ENCODE measurements around the gene FOXRED1.
"Not testable (repeated sequence)": the region's sequence is repeated elsewhere in the genome, so short reads cannot be mapped to it uniquely, and the experiment has no call there.

Gene FOXRED1

DNA sequence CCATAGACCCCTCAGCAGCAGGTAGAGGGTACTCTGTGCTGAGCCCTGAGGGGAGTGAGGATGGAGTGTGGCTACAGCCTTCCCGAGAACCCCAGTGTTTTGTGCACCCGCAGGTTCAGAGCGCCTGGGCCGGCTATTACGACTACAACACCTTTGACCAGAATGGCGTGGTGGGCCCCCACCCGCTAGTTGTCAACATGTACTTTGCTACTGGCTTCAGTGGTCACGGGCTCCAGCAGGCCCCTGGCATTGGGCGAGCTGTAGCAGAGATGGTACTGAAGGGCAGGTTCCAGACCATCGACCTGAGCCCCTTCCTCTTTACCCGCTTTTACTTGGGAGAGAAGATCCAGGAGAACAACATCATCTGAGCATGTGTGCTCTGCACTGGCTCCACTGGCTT, 8.4 kb downstream of the FOXRED1 start:
- DNase-seq (ENCODE audit: low read depth, low spot score): no peak

DNA sequence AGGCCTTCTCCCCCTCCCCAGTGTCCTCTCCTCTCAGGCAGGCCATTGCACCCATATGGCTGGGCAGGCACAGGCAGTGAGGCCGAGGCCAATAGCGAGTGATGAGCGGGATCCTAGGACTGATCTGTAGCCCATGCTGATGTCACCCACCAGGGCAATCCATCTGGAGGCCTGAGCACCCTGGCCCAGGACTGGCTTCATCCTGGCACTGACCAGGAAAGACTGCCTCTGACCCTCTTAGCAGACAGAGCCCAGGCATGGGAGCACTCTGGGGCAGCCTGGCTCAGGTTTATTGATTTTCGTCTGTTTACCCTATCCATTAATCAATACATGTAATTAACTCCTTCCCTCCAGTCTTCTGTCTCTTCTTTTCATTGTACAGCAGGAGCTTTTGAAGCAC, 8.8 kb downstream of the FOXRED1 start:
- DNase-seq (ENCODE audit: low read depth, low spot score): no peak

DNA sequence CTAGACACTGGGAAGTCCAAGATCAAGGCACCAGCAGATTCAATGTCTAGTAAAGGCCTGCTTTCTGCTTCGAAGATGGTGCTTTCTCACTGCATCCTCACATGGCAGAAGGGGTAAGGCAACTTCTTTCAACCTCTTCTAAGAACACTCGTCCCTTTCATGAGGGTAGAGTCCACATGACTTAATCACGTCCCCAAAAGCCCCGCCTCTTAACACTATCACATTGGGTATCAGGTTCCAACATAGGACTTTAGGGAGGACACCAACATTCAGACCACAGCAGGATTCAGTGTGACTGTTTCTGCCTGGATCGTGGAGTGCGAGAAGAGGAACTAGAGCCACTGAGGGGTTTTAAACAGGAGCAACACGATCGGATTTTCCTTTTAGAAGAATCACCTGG, 10.2 kb downstream of the FOXRED1 start:
- DNase-seq (ENCODE audit: low read depth, low spot score): no peak

DNA sequence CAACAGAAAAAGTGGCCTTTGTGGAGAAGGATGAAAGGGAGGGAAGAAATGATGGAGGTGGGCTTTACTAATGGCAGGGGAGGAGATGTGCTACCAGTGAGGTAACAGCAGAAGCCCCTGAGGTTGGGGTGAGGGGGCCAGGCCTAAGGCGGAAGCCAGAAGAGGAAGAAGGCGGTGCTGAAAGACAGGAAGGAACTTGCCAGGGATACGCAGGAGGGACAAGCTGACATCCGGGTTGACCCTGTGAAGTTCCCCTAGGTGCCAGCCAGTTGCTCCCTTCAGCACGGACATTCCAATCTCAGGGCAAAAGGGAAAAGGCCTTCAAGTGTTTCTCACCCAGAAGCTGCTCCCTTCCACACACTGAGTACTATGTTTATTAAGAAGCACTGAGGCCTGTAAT, 11.6 kb downstream of the FOXRED1 start:
- no peak for DNase-seq (ENCODE audit: low read depth, low spot score)

DNA sequence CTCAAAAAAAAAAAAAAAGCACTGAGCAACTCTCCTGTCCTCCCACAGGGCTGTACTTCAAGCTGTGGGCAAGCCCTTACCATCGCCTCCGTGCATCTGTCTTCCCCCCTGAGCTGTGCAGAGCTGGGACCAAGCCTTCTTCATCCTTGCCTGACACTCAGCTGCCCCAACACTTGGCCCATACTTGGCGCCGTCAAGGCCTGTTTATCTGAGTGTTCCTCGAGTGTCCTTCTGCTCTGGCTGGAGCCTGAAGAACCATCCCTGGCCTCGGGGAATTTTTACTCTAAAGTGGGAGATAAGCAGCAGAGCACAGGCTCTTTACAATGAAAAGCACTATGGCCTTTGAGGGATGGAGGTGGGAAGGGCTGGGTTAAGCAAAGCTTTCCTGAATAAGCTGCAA, 12.3 kb downstream of the FOXRED1 start:
- DNase-seq (ENCODE audit: low read depth, low spot score): no peak

DNA sequence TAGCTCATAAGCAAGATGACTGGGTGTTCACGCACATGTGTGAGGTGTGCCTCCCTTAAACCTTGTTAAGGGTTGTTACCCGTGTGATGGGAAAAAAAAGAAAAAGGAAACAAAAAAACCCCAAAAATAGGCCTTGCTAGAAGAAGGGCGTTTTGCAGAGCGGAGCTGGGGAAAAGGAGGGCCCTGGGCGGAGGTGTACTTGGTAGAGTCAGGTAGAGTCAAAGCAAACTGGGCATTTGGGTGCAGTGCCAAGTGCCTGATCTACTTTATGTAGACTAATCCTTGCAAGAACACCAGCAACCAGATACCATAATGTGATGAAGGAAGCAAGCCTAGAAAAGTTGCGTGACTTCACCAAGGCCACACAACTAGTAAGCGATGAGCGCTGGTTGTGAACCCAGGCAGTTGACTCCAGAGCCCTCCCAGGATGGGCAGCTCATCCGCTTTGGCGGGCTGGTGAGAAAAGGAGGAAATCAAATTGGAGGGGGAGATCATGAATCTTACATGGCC, 12.8 kb downstream of the FOXRED1 start:
- no peak for DNase-seq (ENCODE audit: low read depth, low spot score)

DNA sequence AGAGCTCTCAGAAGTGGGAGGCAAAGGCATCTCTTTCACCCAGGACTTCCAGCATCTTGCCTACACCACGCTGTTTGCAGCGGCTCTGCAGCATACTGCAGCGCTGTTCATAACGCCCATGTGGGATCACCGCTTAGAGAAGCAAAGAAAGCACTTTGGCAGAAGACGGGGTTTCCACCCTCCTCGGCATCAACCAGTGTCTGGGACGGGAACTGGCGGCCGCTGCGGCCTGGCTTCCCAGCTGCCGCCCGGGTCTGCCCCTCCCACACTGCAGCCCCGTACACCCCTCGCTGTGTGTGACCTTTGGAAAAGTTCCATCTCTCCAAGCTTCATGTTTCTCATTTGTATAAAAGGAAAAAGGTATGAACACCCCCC, 13.4 kb downstream of the FOXRED1 start:
- DNase-seq (ENCODE audit: low read depth, low spot score): peak; percentile 49

DNA sequence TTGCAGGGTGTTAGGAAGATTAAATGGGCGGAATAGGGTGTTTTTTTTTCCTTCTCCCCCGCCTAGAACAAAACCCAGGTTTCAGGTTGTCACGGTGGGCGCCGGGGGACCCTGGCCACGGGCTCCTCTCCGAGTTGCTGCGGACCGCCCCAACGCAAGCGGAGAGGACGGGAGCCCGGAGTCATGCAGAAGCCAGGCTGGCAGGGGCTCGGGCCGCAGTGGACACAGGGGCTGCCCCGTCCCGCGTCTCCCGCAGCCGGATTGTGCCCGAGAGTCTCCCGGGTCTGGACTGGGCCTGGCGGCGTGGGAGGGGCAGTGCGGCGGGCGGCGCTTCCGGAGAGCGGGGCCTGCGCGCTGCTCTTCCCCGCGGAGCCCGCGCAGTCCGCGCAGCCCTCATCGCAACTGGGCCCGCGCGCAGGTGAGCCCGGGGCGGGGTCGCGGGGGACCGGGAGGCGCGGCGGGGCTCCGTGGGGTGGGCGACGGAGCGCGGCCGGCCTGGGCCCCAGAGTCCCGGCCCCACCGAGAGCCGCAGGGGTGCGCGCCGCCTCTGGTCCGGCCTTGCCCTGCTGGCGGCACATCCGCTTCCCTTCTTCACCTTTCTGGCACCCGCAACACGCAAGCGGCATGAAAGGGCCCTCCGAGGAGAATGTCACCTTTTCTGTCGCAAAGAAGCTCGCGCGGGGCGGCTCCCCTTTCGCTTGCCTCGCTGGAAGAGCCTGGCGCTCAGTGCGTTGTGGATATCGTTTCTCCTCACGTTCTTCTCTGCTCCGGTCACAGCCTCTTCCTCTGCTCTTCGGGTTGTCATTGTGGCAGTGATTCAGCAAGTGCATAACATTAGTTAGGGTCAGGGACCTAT, 14.0 kb downstream of the FOXRED1 start, which contains the start of gene TIRAP:
TIRAP (plus strand) TSS at position 358 of the 856 bp plus-strand sequence. CDS start 7,802 bp downstream, outside the sequence.
- DNase-seq (ENCODE audit: low read depth, low spot score): peak; percentile 58

DNA sequence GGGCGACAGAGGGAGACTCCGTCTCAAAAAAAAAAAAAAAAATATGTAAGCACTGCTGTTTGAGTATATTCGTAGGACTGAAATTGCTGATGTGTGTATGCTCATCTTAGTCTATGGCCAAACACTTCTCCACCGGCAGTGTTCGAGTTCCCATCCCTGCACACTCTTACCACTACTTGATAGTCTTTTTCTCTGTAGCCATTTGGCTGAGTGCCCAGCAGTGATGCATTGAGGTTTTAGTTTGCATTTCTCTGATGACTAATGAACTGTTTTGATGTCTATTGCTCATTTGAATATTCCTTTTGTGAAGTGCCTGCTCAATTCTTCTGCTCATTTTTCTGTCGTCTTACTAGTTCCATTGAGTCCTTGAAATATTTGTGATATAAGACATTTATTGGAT, 15.9 kb downstream of the FOXRED1 start:
- DNase-seq (ENCODE audit: low read depth, low spot score): no peak

DNA sequence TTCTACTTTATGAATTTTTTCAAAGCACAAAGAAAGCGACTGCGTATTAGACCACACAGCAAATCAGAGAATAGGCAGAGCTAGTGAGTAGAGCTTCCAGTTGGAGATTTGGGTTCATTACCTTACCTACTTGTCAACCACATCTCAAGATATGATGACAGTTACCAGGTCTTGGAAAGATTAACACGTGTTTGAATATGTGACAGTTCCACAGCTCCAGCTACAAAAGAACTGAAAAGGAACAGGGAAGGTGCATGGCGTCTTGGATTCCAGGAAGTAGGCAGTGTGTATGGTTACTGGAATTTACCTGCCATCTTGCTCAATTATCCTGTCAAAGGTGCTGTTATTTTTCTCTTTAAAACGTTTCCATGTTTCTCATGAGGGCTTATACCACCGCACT, 19.3 kb downstream of the FOXRED1 start:
- DNase-seq (ENCODE audit: low read depth, low spot score): no peak

DNA sequence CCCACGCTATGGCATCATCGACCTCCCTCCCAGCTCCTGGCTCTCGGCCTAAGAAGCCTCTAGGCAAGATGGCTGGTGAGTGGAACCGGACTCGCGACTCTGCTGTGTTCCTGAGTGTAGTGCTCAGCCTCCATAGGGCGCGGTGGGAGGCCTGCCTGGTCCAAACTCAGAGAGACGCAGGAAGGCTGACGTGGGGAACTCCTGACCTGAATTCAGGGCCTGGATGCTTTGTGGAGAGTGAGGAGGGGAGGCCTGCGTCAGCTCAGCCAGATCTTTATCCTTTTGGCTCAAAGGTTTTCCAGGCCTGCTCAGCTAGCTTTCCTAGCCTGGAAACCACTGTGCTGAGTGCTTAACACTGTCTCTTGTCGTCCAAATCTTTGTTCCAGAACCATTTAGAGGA, 21.9 kb downstream of the FOXRED1 start:
- no peak for DNase-seq (ENCODE audit: low read depth, low spot score)

DNA sequence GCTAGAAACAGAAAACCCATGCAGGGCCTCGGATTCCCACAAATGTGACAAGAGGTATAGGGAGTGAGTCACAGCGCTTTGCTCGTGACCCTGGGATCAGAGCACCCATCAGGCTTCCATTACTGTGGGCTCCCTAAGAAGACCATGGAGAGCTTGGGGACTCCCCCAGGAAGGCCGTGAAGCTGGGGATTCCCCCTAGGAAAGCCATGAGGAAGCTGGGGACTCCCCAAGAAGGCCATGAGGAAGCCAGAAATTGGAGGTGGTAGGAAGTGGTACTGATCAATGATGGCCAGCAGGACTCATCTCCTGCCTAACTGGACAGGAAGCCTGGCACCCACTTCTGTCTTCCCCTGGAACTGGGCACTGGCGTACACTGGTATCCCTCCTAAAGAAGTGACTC, 24.8 kb downstream of the FOXRED1 start:
- DNase-seq (ENCODE audit: low read depth, low spot score): no peak

DNA sequence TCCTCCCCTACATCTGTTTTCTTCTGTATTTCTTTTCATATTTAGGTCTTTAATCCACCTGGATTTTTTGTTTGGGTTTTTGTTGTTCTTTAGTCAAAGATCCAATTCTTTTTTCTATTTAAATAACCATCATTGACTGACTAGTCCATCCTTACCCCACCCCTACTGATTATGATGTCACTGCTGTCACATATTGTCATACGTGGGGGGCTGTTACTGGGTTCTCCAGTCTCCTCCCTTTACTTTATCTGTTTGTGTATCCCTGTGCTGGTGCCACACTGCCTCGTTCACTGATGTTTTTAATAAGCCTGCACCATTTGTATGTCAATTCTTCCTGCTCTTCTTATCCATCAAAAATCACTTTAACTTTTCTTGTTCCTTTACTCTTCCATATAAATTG, 28.1 kb downstream of the FOXRED1 start:
- no peak for DNase-seq (ENCODE audit: low read depth, low spot score)

DNA sequence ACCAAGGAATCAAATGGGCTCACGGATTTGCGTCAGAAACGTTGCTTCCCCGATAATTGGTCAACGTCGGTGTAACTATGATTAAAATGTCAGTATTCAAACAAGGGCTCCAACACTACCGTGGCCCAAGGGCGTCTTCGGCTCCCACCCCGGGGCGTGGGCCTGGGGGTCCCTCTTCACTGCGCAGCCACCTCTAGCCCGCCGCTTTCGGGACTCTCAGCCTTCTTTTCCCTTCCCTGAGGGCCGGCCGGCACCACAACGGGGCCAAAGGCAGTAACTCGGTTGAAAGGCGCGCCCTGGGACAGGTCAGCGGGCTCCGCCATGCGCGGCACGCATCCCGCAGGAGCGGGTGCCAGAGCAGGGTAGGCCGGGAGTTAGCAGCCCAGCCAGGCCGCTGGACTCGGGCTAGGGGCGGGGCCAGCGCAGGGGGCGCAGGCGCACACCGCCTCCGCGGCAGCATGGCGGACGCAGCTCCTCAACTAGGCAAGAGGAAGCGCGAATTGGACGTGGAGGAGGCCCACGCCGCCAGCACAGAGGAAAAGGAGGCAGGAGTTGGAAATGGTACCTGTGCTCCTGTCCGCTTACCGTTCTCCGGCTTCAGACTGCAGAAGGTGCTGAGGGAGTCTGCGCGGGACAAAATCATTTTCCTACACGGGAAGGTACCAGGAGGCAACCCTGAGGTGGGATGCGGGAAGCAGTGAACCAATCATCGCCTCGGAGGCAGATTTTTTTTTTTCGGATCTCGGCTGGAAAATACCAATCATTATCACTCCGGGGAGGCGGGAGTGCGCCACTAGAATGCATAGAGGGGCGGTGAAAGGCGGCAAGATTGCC, 34.9 kb downstream of the FOXRED1 start, which contains the start of gene DCPS:
DCPS (plus strand) TSS at position 438 of the 834 bp plus-strand sequence; CDS start at position 459, 21 bp downstream.
- peak; percentile 96 for DNase-seq (ENCODE audit: low read depth, low spot score)

DNA sequence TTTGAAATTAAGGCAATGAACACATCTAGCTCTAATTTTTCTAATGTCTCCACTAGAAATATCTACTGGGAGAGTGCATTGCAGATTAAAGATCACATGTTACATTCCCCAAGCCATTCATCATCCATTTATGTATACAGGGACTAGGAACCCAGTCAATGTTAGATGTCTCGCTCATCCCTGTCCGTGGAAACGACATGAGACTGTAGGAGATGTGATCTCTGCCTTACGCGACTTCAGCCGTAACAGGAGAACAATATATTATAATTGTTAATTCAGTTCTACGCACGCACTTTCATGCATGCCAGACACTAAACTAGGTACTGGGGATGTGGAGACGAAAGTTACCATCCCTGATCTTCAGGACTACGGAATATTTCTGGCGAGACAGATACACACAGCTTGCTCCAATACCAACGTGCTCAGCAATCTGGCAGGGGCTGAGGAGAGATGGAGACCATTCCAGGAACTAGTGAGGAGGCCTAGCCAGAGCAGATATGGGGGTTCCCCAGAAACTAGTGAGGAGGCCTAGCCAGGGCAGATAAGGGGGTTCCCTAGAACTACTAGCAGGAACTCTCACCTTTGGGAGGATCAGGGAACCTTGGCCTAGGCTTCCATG, 35.6 kb downstream of the FOXRED1 start:
- DNase-seq (ENCODE audit: low read depth, low spot score): no peak

DNA sequence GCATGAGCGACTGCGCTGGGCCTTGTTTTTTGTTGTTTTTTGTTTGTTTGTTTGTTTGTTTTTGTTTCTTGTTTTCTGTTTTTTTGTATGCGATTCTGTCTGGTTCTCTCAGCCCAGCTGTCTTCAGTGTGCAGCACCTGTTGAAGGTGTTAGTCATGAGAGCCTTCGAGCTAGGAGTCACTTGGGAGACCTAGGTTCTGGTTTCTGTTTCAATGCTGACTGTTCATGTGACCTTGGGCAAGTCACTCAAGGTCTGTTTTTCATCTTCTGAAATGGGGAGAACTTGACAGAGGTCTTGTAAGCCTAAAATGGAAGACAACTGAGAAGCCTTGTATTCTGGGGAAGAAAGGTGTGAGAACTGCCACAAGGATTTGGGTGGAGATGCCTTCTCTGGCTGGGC, 36.7 kb downstream of the FOXRED1 start:
- no peak for DNase-seq (ENCODE audit: low read depth, low spot score)

DNA sequence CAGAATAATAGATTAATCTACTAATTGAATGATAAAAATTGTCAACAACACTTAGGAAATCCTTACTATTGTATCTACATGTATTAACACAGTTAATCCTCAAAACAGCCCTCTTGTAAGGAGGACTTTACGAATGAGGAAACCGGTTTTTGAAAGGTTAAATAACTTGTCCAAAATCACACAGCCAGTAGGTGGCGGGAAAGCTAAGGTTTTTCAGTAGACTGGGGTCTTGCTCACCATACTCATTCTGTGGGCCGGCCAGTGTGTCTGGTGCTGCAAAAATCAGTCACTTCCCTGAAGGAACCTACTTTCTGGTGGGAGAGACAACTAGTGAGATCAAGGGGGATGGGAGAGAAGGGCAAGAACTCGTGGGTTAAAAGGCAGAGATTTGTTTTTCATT, 38.8 kb downstream of the FOXRED1 start:
- DNase-seq (ENCODE audit: low read depth, low spot score): peak; percentile 52

DNA sequence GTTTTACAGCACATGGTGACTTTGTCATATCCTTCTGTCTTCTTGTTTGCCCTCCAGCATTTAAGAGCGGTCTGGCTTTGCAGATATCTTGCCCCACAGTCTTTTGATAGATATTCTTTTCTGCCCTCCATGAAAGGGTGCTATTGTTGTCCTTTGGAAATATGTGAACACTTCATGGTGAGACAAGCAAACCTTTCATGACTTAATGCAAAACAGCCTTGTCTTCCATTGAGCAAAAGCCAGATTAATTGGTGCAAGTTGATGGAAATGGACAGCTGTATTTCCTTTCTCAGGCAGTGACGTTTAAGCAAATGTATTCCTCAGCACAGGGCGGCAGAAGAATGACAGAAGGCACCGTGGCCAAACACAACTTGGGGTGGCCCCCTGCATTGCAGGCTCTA, 39.3 kb downstream of the FOXRED1 start:
- no peak for DNase-seq (ENCODE audit: low read depth, low spot score)

DNA sequence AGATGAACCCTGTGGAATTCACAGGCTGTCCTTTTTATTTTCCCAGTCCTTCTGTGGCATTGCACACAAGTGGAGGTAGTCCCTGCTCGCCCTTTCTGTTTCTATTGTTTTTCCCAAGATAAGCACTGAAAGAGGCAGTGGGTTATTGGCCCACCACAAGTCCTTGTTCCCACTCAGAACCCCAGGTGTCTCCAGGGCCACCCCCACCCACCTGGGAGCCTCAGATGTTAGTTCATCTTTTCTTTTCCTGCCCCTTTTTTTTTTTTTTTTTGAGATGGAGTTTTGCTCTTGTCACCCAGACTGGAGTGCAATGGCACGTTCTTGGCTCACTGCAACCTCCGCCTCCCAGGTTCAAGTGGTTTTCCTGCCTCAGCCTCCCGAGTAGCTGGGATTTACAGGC, 39.8 kb downstream of the FOXRED1 start:
- not testable (repeated sequence) for DNase-seq (ENCODE audit: low read depth, low spot score)

DNA sequence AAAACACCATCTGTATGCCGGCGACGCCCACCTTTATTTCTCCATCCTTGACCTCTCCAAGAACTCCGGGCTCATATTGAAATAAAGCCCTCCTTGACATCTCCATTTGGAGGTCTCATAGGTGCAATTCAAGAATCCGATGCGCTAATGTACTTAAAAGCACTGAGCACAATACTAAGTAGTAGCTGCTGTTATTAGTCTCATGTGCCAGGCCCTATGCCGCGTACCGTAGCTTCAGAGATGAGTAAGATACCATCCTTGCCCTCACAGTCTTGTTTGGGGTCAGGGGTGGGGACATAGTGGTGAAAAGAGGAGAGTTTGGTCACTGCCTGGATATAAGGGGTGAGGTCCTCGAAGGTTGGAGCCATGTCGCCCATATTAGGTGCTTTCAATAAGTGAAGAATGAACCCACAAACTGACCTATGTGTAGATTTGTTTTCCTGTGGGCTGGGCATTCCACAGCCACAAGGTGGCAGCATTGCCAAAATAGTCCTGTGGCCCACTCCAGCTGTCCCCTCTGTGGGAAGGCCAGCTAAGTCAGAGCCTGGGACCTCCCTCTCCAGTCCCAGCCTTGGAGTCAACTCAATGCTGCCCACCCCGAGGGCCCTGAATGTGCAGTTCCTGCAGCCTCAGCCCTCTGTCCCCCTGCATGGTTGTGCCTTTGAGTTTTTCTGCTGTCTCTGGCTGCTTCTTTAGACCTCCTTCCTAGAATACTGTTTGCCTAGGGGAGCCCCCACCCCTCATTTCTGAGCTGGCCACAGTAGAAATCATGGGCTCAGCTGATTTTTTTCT, 41.4 kb downstream of the FOXRED1 start:
- DNase-seq (ENCODE audit: low read depth, low spot score): peak; percentile 88

DNA sequence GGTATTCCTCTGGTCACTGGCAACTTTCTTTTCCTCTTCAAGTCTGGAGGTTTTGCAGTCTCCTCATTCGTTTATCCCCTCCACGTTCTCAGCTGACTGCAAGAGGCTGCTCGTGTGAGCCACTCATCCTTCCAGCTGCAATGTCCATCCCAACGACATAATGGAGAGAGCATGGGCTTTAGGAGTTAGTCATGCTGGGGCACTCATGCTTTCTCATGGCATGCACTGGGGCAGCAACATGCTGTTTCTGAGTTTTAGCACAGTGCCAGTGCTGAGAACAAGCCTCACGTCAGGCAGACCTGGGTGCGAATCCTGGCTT, 42.0 kb downstream of the FOXRED1 start:
- no peak for DNase-seq (ENCODE audit: low read depth, low spot score)

All from ELF-1 (cell line).